ENCODE data around the gene LMCD1. TPM values are rescaled to one million over a fixed set of nuclear protein-coding genes. Genes with fewer than 3 reads are reported as not detected.

Gene LMCD1
- polyA plus RNA-seq, 1 of the 3 experiments (the other 2 are of a cell fraction) = 23.6 TPM

DNA sequence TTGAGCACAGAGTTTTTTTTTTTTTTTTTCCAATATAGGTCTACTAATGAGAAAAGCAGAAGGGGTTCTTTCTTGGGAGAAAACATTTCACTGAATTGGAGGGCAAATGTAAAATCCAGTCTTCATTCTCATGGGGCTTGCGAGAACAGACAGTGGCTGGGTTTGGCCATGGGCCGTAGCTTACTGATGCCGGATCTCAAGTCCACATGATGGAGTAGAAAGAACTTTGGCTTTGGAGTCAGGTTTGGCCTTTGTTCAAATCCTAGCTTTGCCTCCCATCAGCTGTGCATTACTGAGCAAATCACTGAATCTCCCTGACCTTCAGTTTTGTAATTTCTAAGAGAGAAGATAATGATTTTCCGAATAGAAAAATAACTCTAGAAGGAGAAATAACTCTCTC, 59.7 kb downstream of the LMCD1 start:
- Histone ChIP-seq H3K27ac (ENCODE audit: low read depth in 2 of 2, low read length in 1 of 2) (no peak overlapping the region), H3K79me2 (ENCODE audit: insufficient read depth) (no peaks in the 10 kb centered on the region), H3K9me3 (no peaks in the 10 kb centered on the region), H3K9ac (no peak overlapping the region), H3F3A (replicated peaks; ENCODE audit: insufficient read depth) (no peaks in the 10 kb centered on the region), H2AFZ (ENCODE audit: low read depth) (no peak overlapping the region), H3K36me3 (replicated peaks in 1 of 2; ENCODE audit: control insufficient read depth in 1 of 2, insufficient read depth in 2 of 2, low read length in 1 of 2) (peaks cover 0 to 41% of the 10 kb centered on the region in 2 experiments), H3K27me3 (ENCODE audit: insufficient read depth) (no peaks in the 10 kb centered on the region), H3K4me2 (no peak overlapping the region), H4K20me1 (ENCODE audit: insufficient read depth) (no peaks in the 10 kb centered on the region), H3K9me2 (no peaks in the 10 kb centered on the region), H3K4me3 (ENCODE audit: low read depth in 2 of 2, low read length in 1 of 2) (no peak overlapping the region), H3K4me1 (ENCODE audit: control insufficient read depth in 1 of 2, insufficient read depth in 2 of 2, low read depth in 1 of 2, low read length in 1 of 2) (peaks cover 0 to 6% of the 10 kb centered on the region in 2 experiments; a peak in 1 of 4 replicates)
- TF ChIP-seq RXRA (IDR thresholded peaks at IDR 0.05; ENCODE audit: borderline replicate concordance, low read depth) = no peak
- no peak for TF ChIP-seq NFIC (IDR thresholded peaks at IDR 0.05; ENCODE audit: borderline replicate concordance)
- TF ChIP-seq, protein P1, sequence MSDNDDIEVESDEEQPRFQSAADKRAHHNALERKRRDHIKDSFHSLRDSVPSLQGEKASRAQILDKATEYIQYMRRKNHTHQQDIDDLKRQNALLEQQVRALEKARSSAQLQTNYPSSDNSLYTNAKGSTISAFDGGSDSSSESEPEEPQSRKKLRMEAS (IDR thresholded peaks at IDR 0.05; ENCODE audit: low read depth) = no peak
- TF ChIP-seq MEF2A (IDR thresholded peaks at IDR 0.05; ENCODE audit: borderline replicate concordance, low read depth) = no peak
- TF ChIP-seq RAD21 (IDR thresholded peaks at IDR 0.05; ENCODE audit: low read length) = no peak
- TF ChIP-seq, protein P2, sequence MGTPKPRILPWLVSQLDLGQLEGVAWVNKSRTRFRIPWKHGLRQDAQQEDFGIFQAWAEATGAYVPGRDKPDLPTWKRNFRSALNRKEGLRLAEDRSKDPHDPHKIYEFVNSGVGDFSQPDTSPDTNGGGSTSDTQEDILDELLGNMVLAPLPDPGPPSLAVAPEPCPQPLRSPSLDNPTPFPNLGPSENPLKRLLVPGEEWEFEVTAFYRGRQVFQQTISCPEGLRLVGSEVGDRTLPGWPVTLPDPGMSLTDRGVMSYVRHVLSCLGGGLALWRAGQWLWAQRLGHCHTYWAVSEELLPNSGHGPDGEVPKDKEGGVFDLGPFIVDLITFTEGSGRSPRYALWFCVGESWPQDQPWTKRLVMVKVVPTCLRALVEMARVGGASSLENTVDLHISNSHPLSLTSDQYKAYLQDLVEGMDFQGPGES (IDR thresholded peaks at IDR 0.05; ENCODE audit: low read depth, low read length) = no peak
- no peak for TF ChIP-seq SMC3 (IDR thresholded peaks at IDR 0.05; ENCODE audit: low read depth, low read length)
- TF ChIP-seq FOXM1 (IDR thresholded peaks at IDR 0.05; ENCODE audit: low read depth) = no peak
- TF ChIP-seq GABPA (IDR thresholded peaks at IDR 0.05; ENCODE audit: low read depth) = no peak
- no peak for DNase-seq
- WGBS (ENCODE audit: low lambda C conversion rate) = 95% methylated on average over 4 of the region's 4 CpGs
- ChIA-PET POLR2A (interaction anchor here (1.0 kb wide), 1 partner anchor 17 kb away, joined by 4 read pairs; no protein-coding TSS in a partner anchor), CTCF (no interaction called here)

DNA sequence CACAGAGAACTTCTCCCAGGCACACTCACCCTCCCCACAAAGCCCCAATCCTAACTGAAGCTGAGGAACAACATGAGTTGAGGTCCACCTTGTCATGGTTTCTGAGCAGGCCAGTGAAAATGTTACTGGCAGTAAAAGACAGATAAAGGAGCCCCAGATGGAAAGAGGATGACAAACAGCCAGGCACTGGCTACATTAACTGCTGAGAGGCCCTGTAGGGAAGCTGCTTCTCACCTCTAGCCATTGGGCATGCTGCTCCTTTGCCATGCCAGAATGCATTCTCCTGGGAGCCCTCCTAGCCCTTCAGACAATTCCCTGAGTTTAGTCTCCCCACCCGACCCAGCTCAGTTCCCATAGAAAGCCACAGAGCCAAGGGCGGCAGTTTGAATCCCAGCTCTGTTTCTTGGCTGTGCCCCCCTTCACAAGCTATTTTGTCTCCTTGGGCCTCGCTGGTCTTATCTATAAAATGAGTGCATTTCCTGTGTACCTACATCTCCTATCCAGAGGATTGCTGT, 60.5 kb downstream of the LMCD1 start:
- 76% methylated on average over 2 of the region's 3 CpGs for WGBS (ENCODE audit: low lambda C conversion rate)
- Histone ChIP-seq H3F3A (replicated peaks; ENCODE audit: insufficient read depth) (no peaks in the 10 kb centered on the region), H3K79me2 (ENCODE audit: insufficient read depth) (no peaks in the 10 kb centered on the region), H3K4me2 (no peak overlapping the region), H3K36me3 (replicated peaks in 1 of 2; ENCODE audit: control insufficient read depth in 1 of 2, insufficient read depth in 2 of 2, low read length in 1 of 2) (peaks cover 0 to 37% of the 10 kb centered on the region in 2 experiments), H3K9me2 (no peaks in the 10 kb centered on the region), H3K9me3 (no peaks in the 10 kb centered on the region), H3K4me3 (ENCODE audit: low read depth in 2 of 2, low read length in 1 of 2) (no peak overlapping the region), H4K20me1 (ENCODE audit: insufficient read depth) (no peaks in the 10 kb centered on the region), H2AFZ (ENCODE audit: low read depth) (no peak overlapping the region), H3K27ac (ENCODE audit: low read depth in 2 of 2, low read length in 1 of 2) (no peak overlapping the region), H3K27me3 (ENCODE audit: insufficient read depth) (no peaks in the 10 kb centered on the region), H3K4me1 (ENCODE audit: control insufficient read depth in 1 of 2, insufficient read depth in 2 of 2, low read depth in 1 of 2, low read length in 1 of 2) (no peaks in the 10 kb centered on the region; a peak in 1 of 4 replicates), H3K9ac (no peak overlapping the region)
- DNase-seq = no peak
- POLR2A ChIA-PET = interaction anchor here (1.0 kb wide), 1 partner anchor 16 kb away, joined by 4 read pairs; no protein-coding TSS in a partner anchor
- TF ChIP-seq RXRA (IDR thresholded peaks at IDR 0.05; ENCODE audit: borderline replicate concordance, low read depth) (no peak), EZH2phosphoT487 (IDR thresholded peaks at IDR 0.05; ENCODE audit: borderline replicate concordance, low read depth) (no peak), NFIC (IDR thresholded peaks at IDR 0.05; ENCODE audit: borderline replicate concordance) (no peak), JUND (IDR thresholded peaks at IDR 0.05) (no peak), NRF1 (IDR thresholded peaks at IDR 0.05; ENCODE audit: low read depth, low read length) (no peak), RCOR1 (IDR thresholded peaks at IDR 0.05; ENCODE audit: low read length) (no peak), FOXM1 (IDR thresholded peaks at IDR 0.05; ENCODE audit: low read depth) (no peak), FOSL2 (IDR thresholded peaks at IDR 0.05; ENCODE audit: borderline replicate concordance, low read depth) (no peak)
- TF ChIP-seq, protein P3, sequence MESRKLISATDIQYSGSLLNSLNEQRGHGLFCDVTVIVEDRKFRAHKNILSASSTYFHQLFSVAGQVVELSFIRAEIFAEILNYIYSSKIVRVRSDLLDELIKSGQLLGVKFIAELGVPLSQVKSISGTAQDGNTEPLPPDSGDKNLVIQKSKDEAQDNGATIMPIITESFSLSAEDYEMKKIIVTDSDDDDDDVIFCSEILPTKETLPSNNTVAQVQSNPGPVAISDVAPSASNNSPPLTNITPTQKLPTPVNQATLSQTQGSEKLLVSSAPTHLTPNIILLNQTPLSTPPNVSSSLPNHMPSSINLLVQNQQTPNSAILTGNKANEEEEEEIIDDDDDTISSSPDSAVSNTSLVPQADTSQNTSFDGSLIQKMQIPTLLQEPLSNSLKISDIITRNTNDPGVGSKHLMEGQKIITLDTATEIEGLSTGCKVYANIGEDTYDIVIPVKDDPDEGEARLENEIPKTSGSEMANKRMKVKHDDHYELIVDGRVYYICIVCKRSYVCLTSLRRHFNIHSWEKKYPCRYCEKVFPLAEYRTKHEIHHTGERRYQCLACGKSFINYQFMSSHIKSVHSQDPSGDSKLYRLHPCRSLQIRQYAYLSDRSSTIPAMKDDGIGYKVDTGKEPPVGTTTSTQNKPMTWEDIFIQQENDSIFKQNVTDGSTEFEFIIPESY (IDR thresholded peaks at IDR 0.05; ENCODE audit: borderline replicate concordance, low read depth) = no peak
- TF ChIP-seq, protein P4, sequence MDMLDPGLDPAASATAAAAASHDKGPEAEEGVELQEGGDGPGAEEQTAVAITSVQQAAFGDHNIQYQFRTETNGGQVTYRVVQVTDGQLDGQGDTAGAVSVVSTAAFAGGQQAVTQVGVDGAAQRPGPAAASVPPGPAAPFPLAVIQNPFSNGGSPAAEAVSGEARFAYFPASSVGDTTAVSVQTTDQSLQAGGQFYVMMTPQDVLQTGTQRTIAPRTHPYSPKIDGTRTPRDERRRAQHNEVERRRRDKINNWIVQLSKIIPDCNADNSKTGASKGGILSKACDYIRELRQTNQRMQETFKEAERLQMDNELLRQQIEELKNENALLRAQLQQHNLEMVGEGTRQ (IDR thresholded peaks at IDR 0.05; ENCODE audit: borderline replicate concordance, low read depth, low read length) = no peak
- TF ChIP-seq, protein P5, sequence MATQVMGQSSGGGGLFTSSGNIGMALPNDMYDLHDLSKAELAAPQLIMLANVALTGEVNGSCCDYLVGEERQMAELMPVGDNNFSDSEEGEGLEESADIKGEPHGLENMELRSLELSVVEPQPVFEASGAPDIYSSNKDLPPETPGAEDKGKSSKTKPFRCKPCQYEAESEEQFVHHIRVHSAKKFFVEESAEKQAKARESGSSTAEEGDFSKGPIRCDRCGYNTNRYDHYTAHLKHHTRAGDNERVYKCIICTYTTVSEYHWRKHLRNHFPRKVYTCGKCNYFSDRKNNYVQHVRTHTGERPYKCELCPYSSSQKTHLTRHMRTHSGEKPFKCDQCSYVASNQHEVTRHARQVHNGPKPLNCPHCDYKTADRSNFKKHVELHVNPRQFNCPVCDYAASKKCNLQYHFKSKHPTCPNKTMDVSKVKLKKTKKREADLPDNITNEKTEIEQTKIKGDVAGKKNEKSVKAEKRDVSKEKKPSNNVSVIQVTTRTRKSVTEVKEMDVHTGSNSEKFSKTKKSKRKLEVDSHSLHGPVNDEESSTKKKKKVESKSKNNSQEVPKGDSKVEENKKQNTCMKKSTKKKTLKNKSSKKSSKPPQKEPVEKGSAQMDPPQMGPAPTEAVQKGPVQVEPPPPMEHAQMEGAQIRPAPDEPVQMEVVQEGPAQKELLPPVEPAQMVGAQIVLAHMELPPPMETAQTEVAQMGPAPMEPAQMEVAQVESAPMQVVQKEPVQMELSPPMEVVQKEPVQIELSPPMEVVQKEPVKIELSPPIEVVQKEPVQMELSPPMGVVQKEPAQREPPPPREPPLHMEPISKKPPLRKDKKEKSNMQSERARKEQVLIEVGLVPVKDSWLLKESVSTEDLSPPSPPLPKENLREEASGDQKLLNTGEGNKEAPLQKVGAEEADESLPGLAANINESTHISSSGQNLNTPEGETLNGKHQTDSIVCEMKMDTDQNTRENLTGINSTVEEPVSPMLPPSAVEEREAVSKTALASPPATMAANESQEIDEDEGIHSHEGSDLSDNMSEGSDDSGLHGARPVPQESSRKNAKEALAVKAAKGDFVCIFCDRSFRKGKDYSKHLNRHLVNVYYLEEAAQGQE (IDR thresholded peaks at IDR 0.05; ENCODE audit: low read depth, low read length) = no peak
- CTCF ChIA-PET = interaction anchor here (0.6 to 1.2 kb wide), 2 partner anchors 50 to 61 kb away, joined by 3 to 4 read pairs; partner anchors contain the start of gene LMCD1
